K562 (cell line): ENCODE data around the gene ZNRF3. TPM values are rescaled to one million over a fixed set of nuclear protein-coding genes. Genes with fewer than 3 reads are reported as not detected.

Experiments used
- ATAC-seq: fragments of 200-7000 bp; cut with Tn5 transposase; 3 replicates; pipeline ENCODE4 v1.9.1; 2020; ENCODE audit warnings: moderate library complexity
- BruUV-seq: library from RNA; stranded (reverse); fragments of 400-500 nt; replicated peaks from 2 replicates; lab custom pipeline; 2021; lab: Mats Ljungman, UMichigan
- CTCF ChIA-PET: fragments of 300-600 bp; formaldehyde crosslinking; extraction: SDS; loops from one replicate; lab custom pipeline; 2021; ENCODE audit warnings: low intra/inter-chr PET ratio; lab: Yijun Ruan, JAX
- POLR2A ChIA-PET: fragments of 300-600, 350-650 bp; sonication (Branson Sonifier 250); formaldehyde crosslinking; extraction: SDS; loops from one replicate; lab custom pipeline; 2021; ENCODE audit warnings: antibody characterized with exemption, inconsistent platforms; lab: Yijun Ruan, JAX
- DNase-seq, 4 experiments: peaks; one replicate each; pipeline versions ENCODE4 v3.0.0 to v3.0.0-alpha.2; 2011 to 2018; ENCODE audit warnings: low spot score in 3 of 4, mixed read lengths in 3 of 4; ENCODE audit errors: extremely low read depth in 1 of 4
- FAIRE-seq: peaks from 2 replicates; lab custom pipeline; 2011; peaks lifted over from hg19 to GRCh38; lab: Jason Lieb, UNC
- H2AFZ ChIP-seq: 2 replicates; pipeline ENCODE4 v1.6.0; 2011; ENCODE audit warnings: low read depth, low read length, control low read depth, inconsistent platforms
- H3K27ac ChIP-seq: fragments of 200-600 bp; 3 replicates; pipeline ENCODE4 v1.8.0; 2011; ENCODE audit warnings: low read depth, mild to moderate bottlenecking, control low read depth, inconsistent platforms, low read length, moderate library complexity, mixed read lengths; ENCODE audit errors: extremely low read depth
- H3K27me3 ChIP-seq, 2 experiments: fragments of 300-600 bp in 1 of 2; 2 replicates in 1 of 2; 3 replicates in 1 of 2; pipeline versions ENCODE4 v1.6.0 to v1.8.0; 2011; ENCODE audit warnings: inconsistent platforms in 2 of 2, low read length in 2 of 2, mild to moderate bottlenecking in 1 of 2, mixed read lengths in 1 of 2, moderate library complexity in 1 of 2; ENCODE audit not compliant: control insufficient read depth in 2 of 2, insufficient read depth in 2 of 2
- H3K36me3 ChIP-seq: fragments of 300-600 bp; 3 replicates; pipeline ENCODE4 v1.8.0; 2011; ENCODE audit warnings: mild to moderate bottlenecking, low read length, inconsistent platforms; ENCODE audit not compliant: control insufficient read depth, insufficient read depth
- H3K4me1 ChIP-seq, 2 experiments: fragments of 200-600 bp in 1 of 2; replicated peaks in 1 of 2; 2 replicates in 1 of 2; 3 replicates in 1 of 2; pipeline versions ENCODE4 v1.5.1 to v1.8.0; 2011; ENCODE audit warnings: inconsistent platforms in 2 of 2, low read length in 2 of 2, mild to moderate bottlenecking in 1 of 2, mixed read lengths in 1 of 2, moderate library complexity in 1 of 2; ENCODE audit not compliant: control insufficient read depth in 2 of 2, insufficient read depth in 2 of 2
- H3K4me2 ChIP-seq: 2 replicates; pipeline ENCODE4 v1.6.1; 2011; ENCODE audit warnings: low read length, control low read depth, inconsistent platforms, mixed read lengths; ENCODE audit not compliant: insufficient read depth
- H3K4me3 ChIP-seq: fragments of 200-600 bp; sonication (generic), shearing (Covaris generic); 2 replicates; pipeline ENCODE4 v1.5.1; 2016; ENCODE audit warnings: control low read depth, inconsistent platforms
- H3K79me2 ChIP-seq: fragments of 200-600 bp; 3 replicates; pipeline ENCODE4 v1.8.0; 2011; ENCODE audit warnings: low read length, inconsistent platforms; ENCODE audit not compliant: control insufficient read depth, insufficient read depth
- H3K9ac ChIP-seq, 2 experiments: 2 replicates each; pipeline versions ENCODE4 v1.6.0 to v1.6.1; 2011; ENCODE audit warnings: low read depth in 2 of 2, low read length in 2 of 2, control low read depth in 1 of 2, inconsistent platforms in 1 of 2, mild to moderate bottlenecking in 1 of 2, mixed read lengths in 1 of 2; ENCODE audit not compliant: insufficient read depth in 1 of 2
- H3K9me1 ChIP-seq: one replicate; pipeline ENCODE4 v1.6.0; 2011; ENCODE audit warnings: inconsistent platforms, mild to moderate bottlenecking, low read length, moderate library complexity; ENCODE audit not compliant: control insufficient read depth, insufficient read depth
- H3K9me3 ChIP-seq: replicated peaks from 2 replicates; pipeline ENCODE4 v1.5.1; 2011; ENCODE audit warnings: low read depth, low read length, inconsistent platforms; ENCODE audit not compliant: control insufficient read depth, insufficient read depth
- H4K20me1 ChIP-seq: replicated peaks from 2 replicates; pipeline ENCODE4 v1.6.1; 2011; ENCODE audit warnings: low read length, inconsistent platforms, mixed read lengths; ENCODE audit not compliant: control insufficient read depth, insufficient read depth
- ARHGAP35 ChIP-seq: fragments of 450-650 bp; IDR thresholded peaks from 2 replicates; pipeline ENCODE4 v1.6.1; 2018; ENCODE audit not compliant: partially characterized antibody
- EZH2 ChIP-seq: IDR thresholded peaks from 2 replicates; pipeline ENCODE4 v1.6.1; 2012; ENCODE audit warnings: low read depth, mild to moderate bottlenecking, inconsistent platforms, low read length, borderline replicate concordance
- ILK ChIP-seq: fragments of 450-650 bp; IDR thresholded peaks from 2 replicates; pipeline ENCODE4 v1.6.1; 2016; ENCODE audit warnings: missing genetic modification characterization, low read depth, mild to moderate bottlenecking, missing compliant biosample characterization, moderate library complexity, borderline replicate concordance
- SMAD1 ChIP-seq: fragments of 150-350 bp; IDR thresholded peaks from 2 replicates; pipeline ENCODE4 v1.6.1; 2014; ENCODE audit warnings: low read length, low read depth; ENCODE audit not compliant: partially characterized antibody
- SPI1 ChIP-seq: IDR thresholded peaks from 2 replicates; pipeline ENCODE4 v1.6.1; 2011; ENCODE audit warnings: low read depth, low read length, control low read depth, borderline replicate concordance
- TCF7L2 ChIP-seq: fragments of 150-350 bp; IDR thresholded peaks from 2 replicates; pipeline ENCODE4 v1.6.1; 2016; ENCODE audit warnings: low read depth, mild to moderate bottlenecking, low read length, moderate library complexity
- U2AF2 ChIP-seq: fragments of 200-400 bp; formaldehyde crosslinking; optimal IDR thresholded peaks from 2 replicates; pipeline ENCODE3; 2017; ENCODE audit warnings: low read depth, mild to moderate bottlenecking, low read length
- ZNF584 ChIP-seq: fragments of 200-800 bp; sonication (Bioruptor generic); IDR thresholded peaks from 2 replicates; pipeline ENCODE4 v1.6.1; 2016; ENCODE audit warnings: low read depth, mild to moderate bottlenecking, missing genetic modification characterization, missing compliant biosample characterization
- ZNF644 ChIP-seq: fragments of 200-800 bp; sonication (Bioruptor generic); IDR thresholded peaks from 2 replicates; pipeline ENCODE4 v1.6.1; 2016; ENCODE audit warnings: low read depth, missing genetic modification characterization, missing compliant biosample characterization
- ZNF707 ChIP-seq: fragments of 250-450 bp; sonication (Bioruptor Pico); conservative IDR thresholded peaks from 2 replicates; pipeline ENCODE4 v1.8.0; 2022; ENCODE audit warnings: inconsistent platforms, mild to moderate bottlenecking, moderate library complexity
- WGBS: fragments of 100-300 bp; shearing (Covaris generic); methylation state at CpG from one replicate; pipeline ENCODE4 v1.1.6; 2016; ENCODE audit warnings: low coverage, mixed read lengths; ENCODE audit not compliant: insufficient coverage; ENCODE audit errors: missing lambda C conversion rate; 5-methylcytosine and 5-hydroxymethylcytosine counted together
- in situ Hi-C: fragments of 300-500 bp; cut with MboI; formaldehyde crosslinking; loops from 4 replicates; pipeline ENCODE4 v1.15.0; 2018; ENCODE audit warnings: inconsistent platforms, mixed read lengths
- intact Hi-C: fragments of 100-400 bp; cut with micrococcal nuclease; formaldehyde crosslinking; loops from 2 replicates; pipeline ENCODE4 v1.14.2; 2022
- polyA plus RNA-seq, 8 experiments: library from polyadenylated mRNA; depleted of rRNA in 4 of 8; stranded (reverse) in 5 of 8; unstranded in 3 of 8; fragments of >200 nt; fragmentation: Nextera tagmentation in 2 of 8; fragmentation: Illumina TruSeq in 1 of 8; extraction: Ambion mirVana in 2 of 8; extraction: Trizol in 1 of 8; gene quantifications; 2 replicates each; pipeline versions ENCODE4 v1.2.1 to v1.2.3, GENCODE V29; 2011 to 2014; ENCODE audit warnings: inconsistent platforms in 1 of 8, missing spikeins in 1 of 8
- total RNA-seq, 7 experiments: library from RNA; depleted of rRNA in 6 of 7; stranded (reverse); fragments of >200 nt in 6 of 7; fragmentation: Illumina TruSeq in 2 of 7; extraction: Trizol in 2 of 7; gene quantifications; 2 replicates each; pipeline versions ENCODE4 v1.2.1 to v1.2.3, GENCODE V29; 2011 to 2021; ENCODE audit warnings: low replicate concordance in 1 of 7

The ZNRF3 gene
- total and polyA plus RNA-seq, 9 of the 15 experiments (the other 6 are each of a cell fraction or from before 2014, with no cell fraction given) = 0.41 to 5.9 (median 1.7) TPM

DNA sequence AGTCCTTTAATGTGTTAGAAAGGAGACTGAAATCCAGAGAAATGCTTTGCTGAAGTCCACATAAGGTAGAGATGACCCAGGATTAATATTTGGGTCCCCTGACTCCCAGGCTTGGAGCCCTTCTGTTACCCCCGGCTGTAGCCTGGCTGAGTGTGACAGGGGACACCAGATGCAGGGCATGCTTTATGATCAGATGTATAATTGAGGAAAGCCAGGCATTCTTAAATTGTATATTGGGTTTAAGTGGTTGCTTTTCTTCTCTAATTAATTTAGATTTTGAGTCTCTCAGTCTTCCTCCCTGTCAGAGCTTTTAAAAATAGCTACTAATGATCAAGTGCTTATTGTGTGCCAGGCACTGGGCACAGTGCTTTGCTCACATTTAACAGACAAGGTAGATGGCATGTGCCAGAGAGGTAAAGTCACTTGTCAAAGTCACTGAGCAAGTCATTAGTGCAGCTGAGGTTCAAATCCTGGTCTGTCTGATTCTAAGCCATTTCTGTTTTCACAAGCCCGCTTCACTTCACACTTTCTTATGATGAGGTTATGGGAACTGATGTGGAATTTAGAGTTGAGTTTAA is 7.9 kb downstream of the ZNRF3 start:
- in situ Hi-C loops = no loop called here
- DNase-seq (no peak), FAIRE-seq (no peak), ATAC-seq (no peak)
- H3K4me2 ChIP-seq = no peak overlapping the region
- H3K79me2 ChIP-seq = peaks cover 44% of the 10 kb centered on the region
- ChIA-PET POLR2A (no interaction called here), CTCF (no interaction called here)
- H3K9ac ChIP-seq = no peak overlapping the region
- TF ChIP-seq ARHGAP35 = no peak
- TF ChIP-seq ZNF707 (CRISPR knock-in tag) = no peak
- TF ChIP-seq ZNF584 (CRISPR knock-in tag) = no peak
- no peak for TF ChIP-seq U2AF2
- TF ChIP-seq TCF7L2 = no peak
- TF ChIP-seq ZNF644 (tag) = no peak
- no peak for TF ChIP-seq SMAD1
- TF ChIP-seq ILK = no peak
- no peak for TF ChIP-seq SPI1
- TF ChIP-seq EZH2 = no peak
- H3K27ac ChIP-seq = no peak overlapping the region
- 94% methylated on average over 2 of the region's 2 CpGs for WGBS
- H3K27me3 ChIP-seq = no peaks in the 10 kb centered on the region
- H3K4me1 ChIP-seq = peaks cover 0 to 6% of the 10 kb centered on the region in 2 experiments; a peak in 2 of 5 replicates
- intact Hi-C loops = no loop called here
- no peaks in the 10 kb centered on the region for H3K9me3 ChIP-seq
- no peaks in the 10 kb centered on the region; the same call in 1 of the 2 replicates for H4K20me1 ChIP-seq
- no peaks in the 10 kb centered on the region for H3K36me3 ChIP-seq
- H2AFZ ChIP-seq = no peak overlapping the region
- no TSS peak for BruUV-seq
- no peak overlapping the region for H3K4me3 ChIP-seq
- no peaks in the 10 kb centered on the region for H3K9me1 ChIP-seq
